Measurements from ENCODE around the gene GLA.

GLA gene

GRCh38 chrX:101395789-101396188 lies 11.9 kb downstream of the GLA start:
- DNase-seq: no peak

GRCh38 chrX:101394372-101394771 lies 13.4 kb downstream of the GLA start:
- DNase-seq: no peak

DNA sequence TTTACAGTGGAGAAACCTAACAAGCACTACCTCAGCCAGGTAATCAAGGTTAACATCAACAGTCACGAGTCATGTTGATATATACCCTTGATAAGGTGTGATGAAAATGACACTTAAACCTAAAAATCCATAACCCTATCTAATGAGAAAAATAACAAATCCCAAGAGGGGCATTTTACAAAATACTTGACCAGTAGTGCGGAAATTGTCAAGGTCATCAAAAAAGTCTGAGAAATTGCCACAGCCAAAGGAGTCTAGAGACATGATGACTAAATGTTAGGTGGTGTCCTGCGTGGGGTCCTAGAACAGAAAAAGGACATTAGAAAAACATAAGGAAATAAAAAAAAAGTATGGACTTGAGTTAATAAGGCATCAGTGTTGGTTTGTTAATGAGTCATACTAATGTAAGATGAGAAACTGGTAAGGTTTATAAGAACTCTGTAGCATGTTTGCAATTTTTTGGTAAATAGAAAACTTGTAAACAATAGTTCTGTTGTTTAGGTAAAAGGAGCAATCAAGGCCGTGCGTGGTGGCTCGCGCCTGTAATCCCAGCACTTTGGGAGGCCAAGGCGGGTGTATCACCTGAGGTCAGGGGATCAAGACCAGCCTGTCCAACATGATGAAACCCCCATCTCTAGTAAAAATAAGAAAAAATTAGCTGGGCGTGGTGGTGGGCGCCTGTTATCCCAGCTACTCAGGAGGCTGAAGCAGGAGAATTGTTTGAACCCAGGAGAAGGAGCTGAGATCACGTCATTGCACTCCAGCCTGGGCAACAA lies 14.0 kb downstream of the GLA start:
- no peak for DNase-seq

- no peak for DNase-seq
These were observed 15.9 kb downstream of the GLA start for GRCh38 chrX:101391831-101392230.

GRCh38 chrX:101390664-101391525 lies 16.8 kb downstream of the GLA start, which contains the start of gene RPL36A:
TSS of gene RPL36A (plus strand) at chrX:101391011. CDS start at chrX:101391044, 33 bp downstream.
- DNase-seq: peak; percentile 65

DNA sequence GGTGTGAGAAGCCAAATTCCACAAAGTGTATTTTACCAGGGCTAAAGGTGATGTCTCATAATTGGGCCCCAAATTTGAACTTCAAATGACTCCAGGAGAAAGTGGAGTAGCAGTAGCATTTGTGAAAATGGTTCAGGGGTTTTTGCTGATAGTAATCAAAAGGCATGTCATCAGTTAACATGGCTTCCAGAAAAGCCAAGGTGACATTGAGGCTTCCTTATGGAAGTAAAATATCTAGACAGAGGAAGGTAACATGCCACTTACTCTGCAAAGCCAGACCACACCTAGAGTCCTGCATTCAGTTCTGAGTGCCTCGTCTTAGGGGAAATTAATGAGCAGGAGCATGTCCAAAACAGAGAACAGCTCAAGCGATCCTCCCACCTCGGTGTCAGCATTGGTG lies 19.1 kb downstream of the GLA start:
- DNase-seq: no peak

- no peak for DNase-seq
These were observed 21.2 kb downstream of the GLA start for GRCh38 chrX:101386542-101386885.

GRCh38 chrX:101385795-101386541 lies 21.8 kb downstream of the GLA start, which contains the start of gene BTK:
TSS of gene BTK (minus strand) at chrX:101386191. CDS start at chrX:101375284, 10,907 bp downstream.
- no peak for DNase-seq

- no peak for DNase-seq
These were observed 22.6 kb downstream of the GLA start for GRCh38 chrX:101385026-101385684.

- no peak for DNase-seq
These were observed 24.0 kb downstream of the GLA start for GRCh38 chrX:101383679-101384205.

DNA sequence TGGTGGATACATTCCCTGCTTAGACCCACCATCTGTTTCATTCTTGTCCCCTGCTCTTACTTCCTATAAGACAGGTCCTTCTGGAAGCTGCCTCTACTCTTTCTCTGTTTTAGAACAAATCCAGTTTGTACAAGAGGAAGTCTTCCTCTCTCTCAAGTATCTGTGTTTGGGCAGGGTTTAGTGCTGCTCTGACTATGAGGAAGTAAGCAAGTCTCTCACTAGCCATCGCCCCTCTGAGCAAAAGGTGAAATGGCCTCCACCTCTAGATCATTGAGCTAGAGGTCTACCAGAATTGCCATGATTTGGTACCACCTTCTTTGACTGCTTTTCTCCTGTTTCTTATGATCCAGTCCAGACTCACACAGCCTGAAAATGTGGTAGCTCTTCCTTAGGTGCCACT lies 30.2 kb downstream of the GLA start:
- no peak for DNase-seq

- DNase-seq: no peak
These were observed 36.7 kb downstream of the GLA start for GRCh38 chrX:101370888-101371504.

- no peak for DNase-seq
These were observed 38.0 kb downstream of the GLA start for GRCh38 chrX:101369687-101370086.

- DNase-seq: no peak
These were observed 38.9 kb downstream of the GLA start for GRCh38 chrX:101368800-101369199.

DNA sequence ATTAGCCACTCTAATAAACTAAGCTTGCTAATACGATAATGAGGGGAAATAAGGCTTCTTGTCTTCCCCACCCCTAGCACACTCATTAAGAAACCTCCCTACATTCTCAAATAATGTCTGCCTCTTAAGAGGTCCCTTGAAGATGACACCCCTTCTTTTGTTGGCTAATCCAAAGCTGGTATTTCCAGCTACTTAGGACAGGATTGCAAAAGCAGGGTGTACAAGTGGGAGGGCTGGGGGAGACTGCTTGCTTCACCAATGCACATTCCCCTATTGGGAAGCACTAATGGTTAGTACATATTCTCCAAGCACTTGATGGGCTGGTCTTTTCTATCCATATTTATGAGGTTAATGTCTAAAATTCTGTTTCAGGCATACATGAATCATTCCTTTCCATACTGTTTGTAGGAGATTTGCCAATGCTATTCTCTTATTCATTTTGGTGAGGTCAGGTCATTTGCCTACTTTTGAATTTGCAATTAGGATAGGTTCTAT lies 42.4 kb downstream of the GLA start:
- DNase-seq: no peak

- no peak for DNase-seq
These were observed 45.0 kb downstream of the GLA start for GRCh38 chrX:101362757-101363156.

DNA sequence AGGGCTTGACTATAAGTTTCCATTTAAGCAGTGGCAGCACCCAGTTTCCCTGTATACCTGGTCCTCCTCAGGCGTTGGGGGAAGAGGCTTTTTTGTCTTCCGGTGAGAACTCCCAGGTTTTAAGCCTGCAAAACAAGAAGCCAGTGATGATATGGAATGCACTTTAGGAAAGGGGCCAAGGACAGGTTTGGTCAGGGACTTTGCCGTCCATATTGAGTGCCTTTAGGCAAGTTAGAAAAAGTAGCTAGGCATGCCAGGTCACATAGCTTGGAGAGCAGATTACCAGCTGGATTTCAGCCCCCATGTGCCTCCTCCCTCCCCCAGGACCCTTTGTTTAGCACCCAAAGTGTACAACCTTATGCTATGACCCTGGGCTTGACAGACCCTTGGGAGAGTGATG lies 45.6 kb downstream of the GLA start:
- DNase-seq: no peak

- DNase-seq: no peak
These were observed 47.3 kb downstream of the GLA start for GRCh38 chrX:101360390-101360789.

- no peak for DNase-seq
These were observed 47.8 kb downstream of the GLA start for GRCh38 chrX:101359966-101360365.

GRCh38 chrX:101357166-101357795 lies 50.4 kb downstream of the GLA start:
- no peak for DNase-seq

GRCh38 chrX:101349193-101349562 lies 58.5 kb downstream of the GLA start:
- DNase-seq: no peak
